BLaER1 treated with 17β-estradiol and CSF1 and Interleukin-3, amounts not matched to agents 10 nM and 100 nM (cell line): ENCODE measurements around the gene TBC1D9B.
A peak's percentile ranks its signal among the peaks of the same experiment; 100 is the strongest.

Experiments
- H3K27ac ChIP-seq, 11 experiments: shearing (Covaris generic); formaldehyde crosslinking; 2 replicates each; pipeline ENCODE4 v1.8.1; 2022
- H3K27me3 ChIP-seq, 11 experiments: shearing (Covaris generic); formaldehyde crosslinking; 2 replicates each; pipeline ENCODE4 v1.8.1; 2022
- H3K36me3 ChIP-seq, 11 experiments: shearing (Covaris generic); formaldehyde crosslinking; 2 replicates each; pipeline ENCODE4 v1.8.1; 2022
- H3K4me1 ChIP-seq, 10 experiments: shearing (Covaris generic); formaldehyde crosslinking; 2 replicates each; pipeline ENCODE4 v1.8.1; 2022
- H3K4me2 ChIP-seq, 11 experiments: shearing (Covaris generic); formaldehyde crosslinking; 2 replicates each; pipeline ENCODE4 v1.8.1; 2022
- H3K4me3 ChIP-seq, 10 experiments: shearing (Covaris generic); formaldehyde crosslinking; 2 replicates each; pipeline ENCODE4 v1.8.1; 2022
- H3K9ac ChIP-seq, 11 experiments: shearing (Covaris generic); formaldehyde crosslinking; 2 replicates each; pipeline ENCODE4 v1.8.1; 2022
- H3K9me3 ChIP-seq, 11 experiments: shearing (Covaris generic); formaldehyde crosslinking; replicated peaks in 1 of 11; 2 replicates each; pipeline ENCODE4 v1.8.1; 2022
- H4K20me1 ChIP-seq, 11 experiments: shearing (Covaris generic); formaldehyde crosslinking; 2 replicates each; pipeline ENCODE4 v1.8.1; 2022
- Cebpa-rat ChIP-seq, 11 experiments: shearing (Covaris generic); IDR thresholded peaks; 2 replicates each; pipeline ENCODE4 v1.8.1; 2022

TBC1D9B gene

GRCh38 chr5:179904463-179905160 is 3.1 kb downstream of the TBC1D9B start:
- no peak for TF ChIP-seq Cebpa-rat (IDR thresholded peaks at IDR 0.05)
- Histone ChIP-seq H4K20me1 (peaks cover 44 to 76% (median 65%) of the 10 kb centered on the region in 11 experiments; a peak in 20 of 22 replicates), H3K9me3 (no peaks in the 10 kb centered on the region), H3K9ac (peak overlapping the region in 1 of 11 experiments; percentile 27; a peak in 3 of 22 replicates), H3K4me1 (peaks cover 29 to 39% (median 35%) of the 10 kb centered on the region in 10 experiments), H3K27me3 (no peaks in the 10 kb centered on the region), H3K4me3 (0 out of 20 replicates have a peak overlapping the region, but pooled peaks of 1 of the 10 experiments have one; percentile 87), H3K4me2 (peak overlapping the region in 7 of 11 experiments; percentile 13 to 99 (median 97); a peak in 9 of 22 replicates), H3K36me3 (peaks cover 52 to 62% (median 57%) of the 10 kb centered on the region in 11 experiments), H3K27ac (peak overlapping the region in 8 of 11 experiments; percentile 6 to 50 (median 17); a peak in 9 of 22 replicates)

- peaks cover 21 to 27% (median 26%) of the 10 kb centered on the region in 10 experiments for H3K4me1 ChIP-seq
- H3K27me3 ChIP-seq, result no peaks in the 10 kb centered on the region
- no peaks in the 10 kb centered on the region for H3K9me3 ChIP-seq
- TF ChIP-seq Cebpa-rat (IDR thresholded peaks at IDR 0.05), result no peak
- no peak overlapping the region for H3K4me3 ChIP-seq
- H3K27ac ChIP-seq, result no peak overlapping the region
- peak overlapping the region in 2 of 11 experiments; percentile 1 to 35; a peak in 3 of 22 replicates for H3K9ac ChIP-seq
- H3K36me3 ChIP-seq, result peaks cover 70 to 80% (median 76%) of the 10 kb centered on the region in 11 experiments
- H4K20me1 ChIP-seq, result peaks cover 48 to 85% (median 74%) of the 10 kb centered on the region in 11 experiments; a peak in 20 of 22 replicates
- H3K4me2 ChIP-seq, result no peak overlapping the region
Observed at GRCh38 chr5:179902763-179903158, 4.9 kb downstream of the TBC1D9B start.

GRCh38 chr5:179901915-179902762 is 5.6 kb downstream of the TBC1D9B start:
- Histone ChIP-seq H3K9me3 (no peaks in the 10 kb centered on the region), H3K4me2 (no peak overlapping the region), H3K27ac (no peak overlapping the region; a peak in 1 of 22 replicates), H3K27me3 (no peaks in the 10 kb centered on the region), H3K36me3 (peaks cover 76 to 87% (median 82%) of the 10 kb centered on the region in 11 experiments), H3K4me1 (peaks cover 21 to 27% (median 26%) of the 10 kb centered on the region in 10 experiments), H3K9ac (peak overlapping the region in 2 of 11 experiments; percentile 1 to 35; a peak in 3 of 22 replicates), H3K4me3 (no peak overlapping the region), H4K20me1 (peaks cover 47 to 84% (median 74%) of the 10 kb centered on the region in 11 experiments; a peak in 20 of 22 replicates)
- TF ChIP-seq Cebpa-rat (IDR thresholded peaks at IDR 0.05), result no peak

GRCh38 chr5:179901462-179901861 is 6.2 kb downstream of the TBC1D9B start:
- Histone ChIP-seq H3K27ac (no peak overlapping the region; a peak in 1 of 22 replicates), H3K36me3 (peaks cover 83 to 93% (median 88%) of the 10 kb centered on the region in 11 experiments), H3K4me3 (no peak overlapping the region), H3K27me3 (no peaks in the 10 kb centered on the region), H3K4me2 (no peak overlapping the region), H3K9ac (peak overlapping the region in 2 of 11 experiments; percentile 1 to 43; a peak in 2 of 22 replicates), H3K9me3 (no peaks in the 10 kb centered on the region), H3K4me1 (peaks cover 15 to 22% (median 20%) of the 10 kb centered on the region in 10 experiments), H4K20me1 (peaks cover 40 to 80% (median 69%) of the 10 kb centered on the region in 11 experiments; a peak in 20 of 22 replicates)
- TF ChIP-seq Cebpa-rat (IDR thresholded peaks at IDR 0.05), result no peak

- H3K4me3 ChIP-seq, result no peak overlapping the region
- TF ChIP-seq Cebpa-rat (IDR thresholded peaks at IDR 0.05), result no peak
- peak overlapping the region in 3 of 11 experiments; percentile 1 to 43 (median 11); a peak in 1 of 22 replicates for H3K9ac ChIP-seq
- no peaks in the 10 kb centered on the region for H3K27me3 ChIP-seq
- peaks cover 7 to 14% (median 13%) of the 10 kb centered on the region in 10 experiments for H3K4me1 ChIP-seq
- no peak overlapping the region for H3K27ac ChIP-seq
- H4K20me1 ChIP-seq, result peaks cover 35 to 77% (median 61%) of the 10 kb centered on the region in 11 experiments; a peak in 20 of 22 replicates
- no peak overlapping the region for H3K4me2 ChIP-seq
- peaks cover 90 to 95% (median 94%) of the 10 kb centered on the region in 11 experiments for H3K36me3 ChIP-seq
- H3K9me3 ChIP-seq, result no peaks in the 10 kb centered on the region
Observed at GRCh38 chr5:179900711-179901110, 7.0 kb downstream of the TBC1D9B start.

- Histone ChIP-seq H3K27ac (no peak overlapping the region), H3K27me3 (no peaks in the 10 kb centered on the region), H4K20me1 (peaks cover 39 to 80% (median 64%) of the 10 kb centered on the region in 11 experiments; a peak in 20 of 22 replicates), H3K9ac (no peak overlapping the region), H3K4me1 (peaks cover 2 to 9% (median 8%) of the 10 kb centered on the region in 10 experiments; a peak in 17 of 20 replicates), H3K36me3 (peaks cover 95 to 100% (median 99%) of the 10 kb centered on the region in 11 experiments), H3K9me3 (no peaks in the 10 kb centered on the region), H3K4me2 (no peak overlapping the region), H3K4me3 (no peak overlapping the region)
- no peak for TF ChIP-seq Cebpa-rat (IDR thresholded peaks at IDR 0.05)
Observed at GRCh38 chr5:179900206-179900605, 7.5 kb downstream of the TBC1D9B start.

GRCh38 chr5:179895861-179896260 is 11.8 kb downstream of the TBC1D9B start:
- no peaks in the 10 kb centered on the region for H3K4me1 ChIP-seq
- H3K9me3 ChIP-seq, result no peaks in the 10 kb centered on the region
- no peak for TF ChIP-seq Cebpa-rat (IDR thresholded peaks at IDR 0.05)
- no peak overlapping the region for H3K4me2 ChIP-seq
- no peak overlapping the region for H3K9ac ChIP-seq
- H3K36me3 ChIP-seq, result peaks cover 96 to 100% (median 100%) of the 10 kb centered on the region in 11 experiments
- H4K20me1 ChIP-seq, result peaks cover 16 to 73% (median 35%) of the 10 kb centered on the region in 11 experiments; a peak in 21 of 22 replicates
- no peak overlapping the region for H3K4me3 ChIP-seq
- no peak overlapping the region for H3K27ac ChIP-seq
- no peaks in the 10 kb centered on the region for H3K27me3 ChIP-seq

GRCh38 chr5:179893958-179894895 is 13.5 kb downstream of the TBC1D9B start:
- H3K9me3 ChIP-seq, result no peaks in the 10 kb centered on the region
- H4K20me1 ChIP-seq, result peaks cover 0 to 68% (median 24%) of the 10 kb centered on the region in 11 experiments; a peak in 17 of 22 replicates
- H3K36me3 ChIP-seq, result peaks cover 96 to 100% (median 100%) of the 10 kb centered on the region in 11 experiments
- no peak for TF ChIP-seq Cebpa-rat (IDR thresholded peaks at IDR 0.05)
- H3K4me1 ChIP-seq, result no peaks in the 10 kb centered on the region
- no peak overlapping the region for H3K27ac ChIP-seq
- no peaks in the 10 kb centered on the region for H3K27me3 ChIP-seq
- no peak overlapping the region for H3K9ac ChIP-seq
- no peak overlapping the region for H3K4me3 ChIP-seq
- H3K4me2 ChIP-seq, result no peak overlapping the region
